ENCODE measurements around the gene DYNLT3. TPM values are rescaled to one million over a fixed set of nuclear protein-coding genes. Genes with fewer than 3 reads are reported as not detected.

The DYNLT3 gene
- total RNA-seq, 4 donors from 2014 or later, result 26.9 to 36.3 (median 30.7) TPM

- H3K27ac ChIP-seq, result no peak overlapping the region
- H3K27me3 ChIP-seq, result peaks cover 0 to 19% of the 10 kb centered on the region in 2 donors
Observed at GRCh38 chrX:37813570-37813969, 33.8 kb downstream of the DYNLT3 start.

GRCh38 chrX:37812110-37812509 is 35.3 kb downstream of the DYNLT3 start:
- Histone ChIP-seq H3K36me3 (no peaks in the 10 kb centered on the region), H3K4me1 (no peaks in the 10 kb centered on the region), H3K27me3 (peaks cover 0 to 19% of the 10 kb centered on the region in 2 donors), H3K27ac (no peak overlapping the region), H3K4me3 (no peak overlapping the region), H3K9me3 (no peaks in the 10 kb centered on the region)
- peak in 1 of 2 donors; percentile 6 for DNase-seq (ENCODE audit: low spot score in 2 of 2)
- WGBS, 2 donors, result 0 to 25% methylated on average over 1 of the region's 1 CpG
- TF ChIP-seq POLR2A (IDR thresholded peaks at IDR 0.05) (no peak), CTCF (IDR thresholded peaks at IDR 0.05) (no peak), EP300 (IDR thresholded peaks at IDR 0.05) (no peak)

More at GRCh38 chrX:37813570-37813969, 33.8 kb downstream of the DYNLT3 start:
- H3K4me1 ChIP-seq, result no peaks in the 10 kb centered on the region
- WGBS, 2 donors, result 66 to 78% methylated on average over 4 of the region's 4 CpGs
- no peaks in the 10 kb centered on the region for H3K9me3 ChIP-seq
- no peak for DNase-seq (ENCODE audit: low spot score in 2 of 2)
- no peaks in the 10 kb centered on the region for H3K36me3 ChIP-seq
- TF ChIP-seq POLR2A (IDR thresholded peaks at IDR 0.05) (no peak), CTCF (IDR thresholded peaks at IDR 0.05) (no peak), EP300 (IDR thresholded peaks at IDR 0.05) (no peak)
- H3K4me3 ChIP-seq, result no peak overlapping the region

- H3K9me3 ChIP-seq, result no peaks in the 10 kb centered on the region
- no peaks in the 10 kb centered on the region for H3K36me3 ChIP-seq
- no peak for DNase-seq (ENCODE audit: low spot score in 2 of 2)
- TF ChIP-seq CTCF (IDR thresholded peaks at IDR 0.05), result no peak
- no peak for TF ChIP-seq EP300 (IDR thresholded peaks at IDR 0.05)
- no peak for TF ChIP-seq POLR2A (IDR thresholded peaks at IDR 0.05)
- 73 to 74% methylated on average over 2 of the region's 2 CpGs for WGBS, 2 donors
- H3K4me1 ChIP-seq, result no peaks in the 10 kb centered on the region
- H3K27ac ChIP-seq, result no peak overlapping the region
- H3K27me3 ChIP-seq, result peaks cover 0 to 7% of the 10 kb centered on the region in 2 donors
- H3K4me3 ChIP-seq, result no peak overlapping the region
Observed at GRCh38 chrX:37809970-37810369, 37.4 kb downstream of the DYNLT3 start.

DNA sequence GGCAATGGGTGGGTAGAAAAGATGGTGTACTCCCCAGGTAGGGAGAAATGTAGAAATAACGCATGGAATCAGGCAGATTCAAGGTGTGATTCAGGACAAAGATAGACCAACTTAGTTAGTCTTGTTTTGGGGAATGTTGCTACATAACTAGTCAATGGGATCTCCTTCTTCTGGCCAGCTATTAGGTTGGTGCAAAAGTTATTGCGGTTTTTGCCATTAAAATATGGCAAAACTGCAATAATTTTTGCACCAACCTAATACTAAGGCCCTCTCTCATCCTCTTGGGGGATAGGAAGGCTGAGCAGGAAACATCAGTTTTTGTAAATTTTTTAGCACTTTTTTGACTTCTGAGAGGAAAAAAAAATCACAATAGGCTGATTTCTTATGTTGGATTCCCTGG is 44.3 kb downstream of the DYNLT3 start:
- WGBS, 2 donors, result 39 to 95% methylated on average over 2 of the region's 2 CpGs
- H3K27ac ChIP-seq, result no peak overlapping the region
- TF ChIP-seq CTCF (IDR thresholded peaks at IDR 0.05) (no peak), POLR2A (IDR thresholded peaks at IDR 0.05) (no peak), EP300 (IDR thresholded peaks at IDR 0.05) (no peak)
- no peaks in the 10 kb centered on the region for H3K27me3 ChIP-seq
- H3K36me3 ChIP-seq, result no peaks in the 10 kb centered on the region
- no peak for DNase-seq (ENCODE audit: low spot score in 2 of 2)
- H3K4me1 ChIP-seq, result no peaks in the 10 kb centered on the region
- H3K4me3 ChIP-seq, result no peak overlapping the region
- H3K9me3 ChIP-seq, result no peaks in the 10 kb centered on the region

DNA sequence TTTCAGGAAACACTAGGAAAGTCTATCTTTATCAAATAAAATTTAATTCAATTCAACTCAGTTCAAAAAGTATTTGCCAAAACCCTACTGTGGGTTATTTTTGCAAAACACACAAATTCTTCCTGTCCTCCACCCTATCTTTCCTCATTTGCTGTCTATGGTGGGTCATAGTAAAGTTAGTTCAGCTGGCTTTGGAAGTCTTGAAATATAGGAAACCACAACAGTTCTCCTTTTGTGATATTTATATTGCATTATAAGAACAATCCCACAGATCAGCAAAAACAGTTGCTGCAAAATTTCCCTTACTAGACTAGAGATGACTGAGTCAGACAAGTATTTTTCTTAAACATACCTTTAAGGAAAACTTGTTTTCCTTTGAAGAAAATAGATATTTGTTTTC is 45.3 kb downstream of the DYNLT3 start:
- H3K9me3 ChIP-seq, result no peaks in the 10 kb centered on the region
- TF ChIP-seq CTCF (IDR thresholded peaks at IDR 0.05) (no peak), POLR2A (IDR thresholded peaks at IDR 0.05) (no peak), EP300 (IDR thresholded peaks at IDR 0.05) (peak in 1 of 2 donors; percentile 39)
- DNase-seq (ENCODE audit: low spot score in 2 of 2), result no peak
- H3K4me3 ChIP-seq, result no peak overlapping the region
- H3K4me1 ChIP-seq, result no peaks in the 10 kb centered on the region
- no peak overlapping the region for H3K27ac ChIP-seq
- no peaks in the 10 kb centered on the region for H3K27me3 ChIP-seq
- no peaks in the 10 kb centered on the region for H3K36me3 ChIP-seq
